ENCODE results near the gene CFAP92.

The CFAP92 gene

DNA sequence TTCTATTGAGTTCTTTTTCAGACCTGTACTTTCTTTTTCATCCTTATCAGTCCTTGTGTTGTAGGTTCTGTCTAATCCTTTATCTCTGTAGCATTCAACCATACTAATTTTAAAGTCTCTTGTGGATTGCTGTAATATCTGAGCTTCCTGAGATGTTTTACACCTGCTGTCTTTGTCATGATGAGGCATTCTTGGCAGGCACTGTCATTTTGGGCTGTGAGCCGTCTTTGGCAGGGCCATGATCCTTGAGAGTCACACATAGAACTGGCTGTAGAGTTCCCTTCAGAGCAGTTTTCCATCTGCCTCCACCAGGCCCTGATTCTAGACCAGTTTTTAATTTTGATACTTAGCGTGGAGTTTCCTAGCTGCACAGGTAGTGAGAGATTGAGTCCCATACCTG is 13.9 kb upstream of the CFAP92 start:
- no peak for DNase-seq (ENCODE audit: low read depth, low spot score)

DNA sequence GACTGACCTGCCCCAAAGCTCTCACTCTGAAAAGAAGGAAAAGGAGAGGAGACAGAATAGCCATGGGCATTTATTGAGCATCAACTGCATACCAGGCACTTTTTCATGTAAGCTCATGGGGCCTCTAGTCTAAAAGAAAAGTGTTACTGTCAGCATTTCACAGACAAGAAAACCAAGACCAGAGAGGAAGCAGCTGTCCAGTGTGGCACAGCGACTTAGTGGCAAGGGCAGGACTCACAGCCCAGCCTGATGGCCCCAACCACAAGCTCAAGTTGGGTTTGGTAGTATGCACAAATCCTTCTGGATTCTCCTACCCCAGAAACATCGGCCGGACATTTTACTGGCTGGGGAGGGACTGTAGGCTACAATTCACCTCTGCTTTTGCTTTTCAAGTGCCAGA is 13.0 kb upstream of the CFAP92 start:
- DNase-seq (ENCODE audit: low read depth, low spot score), result no peak

DNA sequence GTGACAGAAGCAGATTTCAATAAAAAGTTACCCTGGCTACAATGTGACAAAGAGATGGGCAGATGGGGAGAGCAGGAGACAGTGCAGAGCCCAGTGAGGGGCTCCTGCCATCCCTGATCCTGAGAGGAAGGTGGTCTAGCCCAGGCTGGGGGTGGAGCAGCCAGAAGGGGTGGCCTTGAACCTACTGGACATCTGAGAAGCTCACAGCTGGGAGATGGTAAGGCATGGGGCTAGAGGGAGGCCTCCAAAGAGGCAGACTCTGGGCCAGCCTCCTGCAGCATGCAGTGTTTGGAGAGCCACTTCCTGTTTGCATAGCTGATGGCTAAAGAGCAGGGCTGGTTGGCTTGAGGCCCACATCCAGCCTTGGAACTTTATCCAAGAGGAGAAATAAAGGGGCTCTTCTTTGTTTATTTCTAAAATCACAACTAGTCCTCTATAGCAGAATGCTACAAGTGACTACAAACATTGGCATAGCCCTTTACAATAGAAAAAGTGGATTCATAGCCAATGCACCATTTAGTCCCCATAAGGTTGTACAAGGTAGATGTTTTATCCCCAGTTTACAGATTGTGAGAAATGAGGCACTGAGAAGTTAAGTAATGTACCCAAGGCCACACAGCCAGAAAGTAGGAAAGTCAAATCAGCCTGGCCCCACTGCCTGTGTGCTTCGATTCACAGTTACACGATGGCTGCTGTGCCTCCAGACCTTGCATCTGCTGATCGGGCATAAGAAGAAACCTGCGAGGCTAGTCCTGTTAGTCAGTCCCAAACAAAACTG is 11.8 kb upstream of the CFAP92 start:
- DNase-seq (ENCODE audit: low read depth, low spot score), result no peak

DNA sequence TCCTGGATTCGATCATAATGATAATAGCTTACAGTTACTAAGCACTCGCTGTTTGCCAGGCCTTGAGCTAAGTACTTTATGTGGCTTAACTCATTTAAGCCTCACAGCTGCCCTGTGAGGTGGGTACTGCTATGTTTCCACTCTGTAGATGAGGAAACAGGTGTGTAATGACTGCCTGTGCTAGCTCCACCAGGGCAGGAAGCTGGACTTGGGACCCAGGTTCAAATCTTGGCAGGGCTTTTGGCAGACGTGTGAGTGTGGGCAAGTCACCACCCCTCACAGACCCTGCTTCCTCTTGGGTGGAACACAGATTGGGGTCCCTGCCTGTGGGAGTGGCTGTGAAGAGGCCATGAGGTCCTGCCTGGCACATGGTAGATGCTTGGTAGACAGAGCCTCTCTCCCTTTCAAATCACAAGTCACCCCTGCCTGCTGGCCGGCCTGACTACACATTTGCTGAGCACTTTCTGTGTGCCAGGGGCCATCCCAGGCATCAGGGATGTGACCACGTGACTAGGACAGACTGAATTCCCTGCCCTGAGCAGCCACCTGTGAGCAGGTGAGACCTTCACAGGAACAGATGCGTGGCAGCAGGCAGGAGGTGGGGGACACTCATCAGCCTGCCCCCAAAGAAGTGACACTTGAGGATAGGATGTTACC is 10.9 kb upstream of the CFAP92 start:
- DNase-seq (ENCODE audit: low read depth, low spot score), result no peak

DNA sequence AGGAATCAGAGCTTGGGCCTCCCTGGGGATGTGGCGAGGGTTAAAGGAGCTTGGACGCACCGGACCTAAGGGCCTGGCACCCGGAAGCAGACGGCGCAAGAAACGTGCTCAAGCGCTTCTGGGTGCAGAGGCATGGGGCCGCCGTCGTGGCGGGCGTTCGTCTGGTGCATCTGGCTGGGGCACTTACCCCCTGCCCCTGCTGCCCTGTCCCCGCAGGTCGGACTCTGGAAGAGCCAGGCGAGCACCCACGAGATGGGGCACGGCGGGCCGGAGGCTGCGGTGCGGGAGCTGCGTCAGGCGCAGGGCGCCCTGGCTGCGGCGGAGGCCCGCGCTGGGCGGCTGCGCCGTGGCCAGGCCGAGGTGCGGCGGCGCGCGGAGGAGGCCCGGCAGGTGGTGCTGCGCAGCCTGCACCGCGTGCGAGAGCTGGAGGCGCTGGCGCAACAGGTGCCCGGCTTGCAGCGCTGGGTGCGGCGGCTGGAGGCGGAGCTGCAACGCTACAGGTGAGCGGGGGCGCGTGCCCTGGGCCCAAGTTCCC is 9.8 kb upstream of the CFAP92 start:
- no peak for DNase-seq (ENCODE audit: low read depth, low spot score)

DNA sequence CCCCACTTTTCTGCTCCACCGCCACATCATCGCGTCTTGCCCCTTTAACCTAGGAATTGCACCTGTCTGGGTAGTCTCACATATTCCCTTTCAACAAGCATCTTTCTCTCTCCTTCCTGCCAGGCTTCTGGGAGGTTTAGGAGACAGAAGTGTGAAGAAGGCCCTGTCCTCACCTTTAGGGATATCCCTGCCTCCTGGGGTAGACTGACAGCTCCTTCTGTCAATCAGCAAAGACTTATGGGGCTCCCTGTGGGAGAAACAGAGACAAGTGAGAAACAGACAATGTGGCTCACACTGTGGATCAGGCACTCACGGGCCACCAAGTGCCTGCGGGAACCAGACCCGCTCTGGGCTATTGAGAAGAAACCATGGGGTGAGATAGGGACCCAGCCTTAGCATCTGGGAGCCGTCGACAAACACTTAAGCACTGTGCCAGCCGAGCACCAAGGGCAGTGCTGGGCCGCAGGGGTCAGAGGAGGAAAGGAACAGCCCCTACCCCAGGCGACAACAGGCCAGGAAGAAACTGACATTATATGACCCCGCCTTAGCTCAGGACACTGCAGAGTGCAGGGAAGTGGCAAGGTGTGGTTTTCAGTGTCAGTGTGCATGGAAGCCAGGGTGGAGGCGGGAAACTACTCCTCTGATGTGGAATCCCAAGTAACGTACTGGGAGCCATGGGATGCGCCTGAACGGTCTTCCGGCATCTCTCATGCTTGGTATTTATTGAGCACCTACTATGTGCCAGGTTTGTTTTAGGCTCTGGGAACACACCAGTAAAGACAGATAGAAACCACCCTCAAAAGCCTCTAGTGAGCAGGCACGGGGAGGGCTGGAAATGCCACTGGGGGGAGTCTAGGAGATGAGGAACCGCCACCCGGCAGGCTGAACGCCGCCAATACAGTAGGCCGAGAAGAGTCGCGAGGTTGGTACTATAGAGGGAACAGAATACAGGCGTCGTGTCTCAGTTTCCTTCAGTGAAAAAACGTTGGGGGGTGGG is 9.0 kb upstream of the CFAP92 start:
- DNase-seq (ENCODE audit: low read depth, low spot score), result no peak

DNA sequence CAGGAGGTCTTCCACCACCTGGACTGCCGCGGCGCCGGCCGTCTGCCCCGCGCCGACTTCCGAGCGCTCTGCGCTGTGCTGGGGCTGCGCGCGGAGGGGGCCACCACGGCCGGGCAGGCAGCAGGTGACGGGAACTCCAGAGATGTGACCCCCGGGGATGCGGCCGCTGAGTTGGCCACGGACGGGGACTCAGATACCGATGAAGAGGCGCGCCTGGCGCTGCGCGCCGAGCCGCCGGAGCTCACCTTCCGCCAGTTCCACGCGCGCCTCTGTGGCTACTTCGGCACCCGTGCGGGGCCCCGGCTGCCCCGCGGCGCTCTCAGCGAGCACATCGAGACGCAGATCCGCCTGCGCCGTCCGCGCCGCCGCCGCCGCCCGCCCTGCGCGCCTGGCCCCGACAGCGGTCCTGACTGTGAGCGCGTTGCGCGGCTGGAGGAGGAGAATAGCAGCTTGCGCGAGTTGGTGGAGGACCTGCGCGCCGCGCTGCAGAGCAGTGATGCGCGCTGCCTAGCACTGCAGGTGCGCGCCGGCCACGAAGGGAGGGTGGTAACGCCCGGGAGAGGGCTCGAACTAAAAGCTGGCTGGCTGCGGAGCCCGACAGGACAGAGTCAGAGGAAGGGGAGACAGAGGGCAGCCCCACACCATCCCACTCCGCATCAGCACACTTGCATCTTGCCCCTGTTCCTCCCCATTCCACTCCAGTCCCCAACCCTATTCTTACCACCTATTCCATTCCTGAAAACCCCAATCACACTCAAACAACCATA is 8.1 kb upstream of the CFAP92 start:
- DNase-seq (ENCODE audit: low read depth, low spot score), result no peak

DNA sequence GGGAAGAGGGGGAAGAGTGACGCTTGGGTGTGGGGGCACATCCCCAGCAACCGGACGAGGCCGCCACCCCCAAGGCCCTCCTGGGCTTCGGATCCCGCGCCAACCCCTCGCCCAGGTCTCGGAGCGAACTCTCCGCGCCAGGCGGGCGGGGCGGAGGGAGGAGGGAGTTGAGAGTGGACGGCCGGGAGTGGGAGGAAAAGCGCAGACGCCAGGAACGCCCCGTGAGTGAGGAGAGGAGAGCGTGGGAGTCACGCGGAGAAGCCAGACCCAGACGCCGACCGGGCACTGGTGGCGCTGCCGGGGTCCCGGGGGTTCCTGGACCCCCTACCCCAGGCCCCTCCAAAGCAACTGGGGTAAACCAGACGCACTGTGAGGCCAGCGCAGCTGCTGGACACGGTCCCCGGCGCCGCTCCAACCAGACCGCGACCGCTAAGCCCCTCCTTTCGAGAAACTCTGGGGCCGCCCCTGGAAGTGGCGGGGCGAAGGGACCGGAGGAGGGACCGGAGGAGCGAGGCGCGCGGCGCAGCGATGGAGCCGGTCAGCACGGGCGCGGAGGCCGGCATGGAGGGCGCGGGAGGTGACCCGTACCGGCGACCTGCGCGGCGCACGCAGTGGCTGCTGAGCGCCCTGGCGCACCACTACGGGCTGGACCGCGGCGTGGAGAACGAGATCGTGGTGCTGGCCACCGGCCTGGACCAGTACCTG is 7.4 kb upstream of the CFAP92 start, which contains the start of gene EFCC1:
EFCC1 (plus strand) TSS at position 204 of the 705 bp plus-strand sequence; CDS start at position 529, 325 bp downstream.
- DNase-seq (ENCODE audit: low read depth, low spot score), result no peak

DNA sequence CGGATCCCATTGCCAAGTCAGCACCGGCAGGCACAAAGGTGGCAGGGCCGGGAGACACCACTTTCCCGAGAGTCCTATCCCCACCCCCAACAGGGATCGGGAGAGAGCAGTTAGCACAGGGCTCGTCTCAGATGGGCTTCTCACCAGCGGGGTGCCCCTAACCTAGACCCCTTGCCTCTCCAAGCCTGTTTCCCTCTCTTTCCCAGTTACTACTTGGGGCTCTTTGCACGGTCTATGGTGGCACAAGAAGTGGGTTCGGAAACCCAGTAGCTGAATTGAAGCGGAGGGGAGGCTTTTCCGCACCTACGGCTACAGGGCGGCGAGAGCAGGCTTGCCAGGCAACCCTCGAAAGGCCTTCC is 6.8 kb upstream of the CFAP92 start:
- no peak for DNase-seq (ENCODE audit: low read depth, low spot score)

DNA sequence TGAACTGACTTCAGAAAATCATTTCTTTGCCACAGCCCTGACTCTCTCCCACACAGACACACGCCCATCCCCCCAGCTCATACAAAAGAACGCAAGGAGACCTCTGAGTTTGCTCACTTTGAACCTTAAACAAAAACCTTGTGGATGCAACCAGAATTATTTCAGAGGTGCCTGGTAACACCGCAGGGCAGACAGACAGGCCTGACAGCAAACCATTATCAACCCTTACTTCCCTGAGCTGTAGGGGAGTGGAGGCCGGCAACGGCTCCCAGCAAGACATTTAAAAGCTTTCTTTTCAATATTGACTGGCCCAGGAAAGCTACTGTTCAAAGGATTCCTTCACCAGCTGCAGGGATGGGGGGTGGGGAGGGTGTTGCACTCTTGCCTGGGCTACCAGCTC is 5.2 kb upstream of the CFAP92 start:
- no peak for DNase-seq (ENCODE audit: low read depth, low spot score)

DNA sequence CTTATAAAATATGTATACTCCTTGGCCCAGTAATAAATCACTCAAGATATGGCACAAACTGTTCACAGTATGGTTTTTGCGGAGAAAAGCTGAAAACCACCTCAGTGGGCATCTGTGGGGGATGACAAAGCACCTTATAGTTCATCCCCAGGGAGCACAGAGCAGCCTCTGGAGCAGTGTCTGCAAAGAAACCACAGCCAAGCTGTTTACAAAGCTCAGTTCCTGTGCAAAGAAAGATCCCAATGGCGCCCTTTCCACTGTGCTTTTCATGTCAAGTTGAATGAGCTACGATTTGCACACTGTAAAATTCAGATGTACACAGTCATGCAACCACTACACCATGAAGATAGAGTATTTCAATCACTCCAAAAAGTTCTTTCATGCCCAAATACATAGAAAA is 4.7 kb upstream of the CFAP92 start:
- DNase-seq (ENCODE audit: low read depth, low spot score), result no peak

DNA sequence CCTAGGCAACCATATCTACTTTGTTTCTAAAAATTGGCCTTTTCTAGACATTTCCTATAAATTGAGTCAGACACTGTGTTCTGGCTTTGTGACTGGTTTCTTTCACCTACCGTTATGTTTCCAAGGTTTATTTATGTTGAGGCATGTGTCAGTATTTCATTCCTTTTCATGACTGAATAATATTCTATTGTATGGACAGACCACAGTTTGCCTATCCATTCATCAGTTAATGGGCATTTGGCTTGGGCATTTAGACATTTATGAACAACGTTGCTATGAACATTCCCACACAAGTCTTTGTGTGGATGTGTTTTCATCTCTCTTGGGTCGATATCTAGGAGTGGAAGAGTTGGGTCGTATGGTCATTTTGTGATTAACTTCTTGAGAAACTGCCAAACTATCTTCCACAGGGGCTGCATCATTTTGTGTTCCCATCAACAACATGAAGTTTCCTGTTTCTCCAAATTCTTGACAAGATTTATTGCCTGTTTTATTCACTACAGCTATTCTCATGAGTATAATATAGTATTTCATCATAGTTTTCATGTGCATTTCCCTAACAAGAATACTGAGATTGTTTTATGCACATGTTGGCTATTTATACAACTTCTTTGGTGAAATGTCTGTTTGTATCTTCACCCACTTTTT is 3.7 kb upstream of the CFAP92 start:
- no peak for DNase-seq (ENCODE audit: low read depth, low spot score)

DNA sequence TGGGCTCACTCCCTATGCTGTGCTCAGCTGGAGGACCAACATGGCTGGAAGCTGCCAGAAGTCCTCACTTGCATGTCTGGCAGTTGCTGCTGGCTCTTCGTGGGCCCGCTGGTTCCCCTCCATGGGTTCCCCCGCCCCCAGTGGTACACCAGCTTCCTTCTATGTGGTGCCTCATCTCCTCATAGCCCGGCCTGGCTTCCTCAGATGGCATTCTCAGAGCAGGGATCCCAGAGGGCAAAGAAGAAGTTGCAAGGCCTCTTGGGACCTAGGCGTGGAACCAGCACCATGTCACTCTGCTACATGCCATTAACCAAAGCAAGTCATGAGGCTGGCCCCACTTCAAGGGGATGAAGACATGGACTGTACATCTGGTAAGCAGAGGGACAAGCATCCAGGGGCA is 2.9 kb upstream of the CFAP92 start:
- no peak for DNase-seq (ENCODE audit: low read depth, low spot score)

DNA sequence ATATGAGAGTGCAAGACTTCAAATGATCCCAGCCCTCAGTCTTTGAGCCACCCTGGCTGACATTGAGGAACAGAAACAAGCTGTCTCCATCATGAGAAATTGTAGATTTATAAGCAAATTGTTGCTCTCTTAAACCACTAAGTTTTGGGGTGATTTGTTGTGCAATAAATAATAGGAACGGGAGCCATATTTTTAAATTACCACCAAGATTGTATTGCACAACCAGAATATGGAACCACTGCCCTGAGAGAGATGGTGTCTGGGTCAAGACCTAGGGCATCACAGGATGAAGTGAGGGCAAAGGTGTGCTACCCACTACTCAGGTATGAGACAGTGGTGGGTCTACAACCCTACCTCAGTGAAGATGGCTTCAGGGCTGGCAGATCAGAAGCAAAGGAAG is 2.3 kb upstream of the CFAP92 start:
- no peak for DNase-seq (ENCODE audit: low read depth, low spot score)

DNA sequence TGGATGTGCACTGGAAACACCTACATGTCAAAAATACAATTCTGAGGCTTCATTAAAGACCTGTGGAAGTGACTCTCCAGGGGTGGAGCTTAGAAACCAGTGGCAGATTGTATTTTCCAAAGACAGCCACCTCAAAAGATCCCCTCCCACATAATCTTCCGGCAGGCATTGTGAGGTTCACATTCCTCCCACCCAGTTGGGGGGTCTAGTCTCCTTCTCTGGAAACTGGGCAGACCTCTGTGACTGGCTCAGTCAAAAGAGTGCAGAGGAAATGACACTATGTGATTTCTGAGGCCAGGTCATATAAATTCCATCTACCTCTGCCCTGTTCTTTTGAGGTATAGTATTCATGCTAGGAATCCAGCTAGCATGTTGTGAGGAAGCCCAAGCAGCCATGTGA is 1.9 kb upstream of the CFAP92 start:
- DNase-seq (ENCODE audit: low read depth, low spot score), result no peak

DNA sequence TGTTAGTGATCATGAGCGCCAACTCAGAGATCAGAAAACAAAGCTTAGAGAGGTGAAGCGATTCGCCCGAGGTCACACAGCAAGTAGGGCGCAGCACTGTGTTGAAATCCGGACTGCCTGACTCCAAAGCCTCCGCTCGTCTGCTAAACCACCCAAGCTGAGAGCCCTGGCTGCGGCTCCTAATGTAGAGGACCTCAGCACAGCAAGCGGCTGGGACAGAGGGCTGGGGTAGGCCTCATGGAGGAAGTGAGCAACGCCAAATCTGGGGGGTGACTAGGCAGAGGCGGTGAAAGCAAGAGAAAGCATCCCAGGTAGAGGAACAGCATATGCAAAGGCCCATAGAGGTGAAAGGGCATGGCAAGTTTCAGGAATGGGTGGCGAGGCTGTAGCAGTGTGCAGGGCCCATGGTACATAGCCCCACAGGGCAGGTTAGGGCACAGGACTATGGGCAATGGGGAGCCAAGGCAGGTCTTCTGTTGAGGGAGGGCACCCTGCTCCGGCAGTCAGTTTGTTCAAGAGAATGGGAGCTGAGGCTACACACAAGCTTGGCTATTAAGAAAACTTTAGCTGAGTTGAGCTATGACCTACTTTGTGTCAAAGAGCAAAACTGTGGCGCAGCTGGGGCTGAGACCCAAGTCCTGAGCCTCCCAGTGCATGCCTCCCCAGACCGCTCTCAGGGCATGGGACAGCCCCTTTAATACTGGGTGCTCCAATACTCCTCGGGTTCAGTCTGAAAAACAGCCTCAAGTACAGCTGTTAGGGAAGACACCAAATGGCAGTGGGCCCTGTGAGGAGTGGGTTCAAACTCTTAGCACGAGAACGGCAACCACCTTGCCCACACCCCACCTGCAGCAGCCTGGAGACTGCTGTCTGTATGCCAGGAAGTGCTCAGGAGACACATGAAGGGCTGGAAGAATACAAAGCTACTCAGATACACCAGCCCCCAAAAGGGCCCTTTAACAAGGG is 988 bp upstream of the CFAP92 start:
- DNase-seq (ENCODE audit: low read depth, low spot score), result no peak

DNA sequence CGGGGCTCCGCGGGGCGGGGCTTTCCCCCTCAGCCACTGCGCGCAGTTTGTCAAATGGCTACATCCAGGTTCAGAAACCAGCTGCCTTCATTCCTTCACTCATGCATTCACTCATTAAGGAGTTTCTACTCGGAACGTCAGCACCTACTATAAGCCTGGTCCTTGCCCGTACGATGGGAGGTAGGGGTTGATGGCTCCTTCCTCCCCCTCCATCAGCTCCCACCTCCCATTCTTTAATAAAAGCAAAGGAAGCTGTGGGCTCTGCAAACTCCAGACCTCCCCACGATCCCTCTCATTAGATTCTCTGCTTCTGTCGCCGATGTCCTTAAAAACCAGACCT is 267 bp upstream of the CFAP92 start:
- no peak for DNase-seq (ENCODE audit: low read depth, low spot score)

DNA sequence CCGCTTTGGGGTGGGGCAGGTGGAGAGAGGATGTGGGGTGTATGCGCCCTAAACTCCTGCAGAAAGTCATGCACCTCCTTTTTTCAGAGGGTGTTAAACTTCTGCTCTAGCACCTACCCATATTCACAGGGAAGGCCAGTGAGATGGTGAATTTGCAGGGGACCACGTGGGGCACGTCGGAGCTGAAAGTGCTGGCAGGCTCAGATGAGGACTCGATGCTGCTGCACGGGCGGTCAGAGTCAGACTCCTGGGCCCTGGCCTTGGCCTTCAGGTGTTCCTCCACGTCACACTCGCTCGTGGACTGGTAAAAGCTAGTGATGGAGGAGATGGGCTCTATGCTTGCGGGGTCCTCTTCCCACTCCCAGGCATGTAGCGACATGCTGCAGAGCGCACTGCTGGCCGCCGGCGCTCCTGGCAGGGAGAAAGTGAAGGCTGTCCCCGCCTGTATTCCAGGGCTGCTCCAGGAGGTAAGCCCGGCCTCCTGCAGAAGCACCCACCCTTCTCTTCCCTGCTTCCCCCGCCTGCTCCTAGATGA is 883 bp downstream of the CFAP92 start:
- no peak for DNase-seq (ENCODE audit: low read depth, low spot score)
